Non-pigmented ciliary epithelial cell (primary cell): Measurements from ENCODE around the gene FTCDNL1.

Source experiments
- DNase-seq: peaks from one replicate; pipeline ENCODE4 v3.0.0-alpha.2; 2010; ENCODE audit warnings: low read depth

The FTCDNL1 gene

GRCh38 chr2:199842631-199843395, 8.2 kb downstream of the FTCDNL1 start:
- DNase-seq, result no peak

GRCh38 chr2:199841409-199841808, 9.6 kb downstream of the FTCDNL1 start:
- no peak for DNase-seq

- no peak for DNase-seq
These were observed 12.6 kb downstream of the FTCDNL1 start for GRCh38 chr2:199838399-199838798.

- no peak for DNase-seq
These were observed 14.0 kb downstream of the FTCDNL1 start for GRCh38 chr2:199836943-199837342.

- DNase-seq, result no peak
These were observed 17.5 kb downstream of the FTCDNL1 start for GRCh38 chr2:199833525-199833924.

- no peak for DNase-seq
These were observed 20.5 kb downstream of the FTCDNL1 start for GRCh38 chr2:199830531-199830930.

GRCh38 chr2:199829628-199830027, 21.4 kb downstream of the FTCDNL1 start:
- DNase-seq, result no peak

- no peak for DNase-seq
These were observed 31.2 kb downstream of the FTCDNL1 start for GRCh38 chr2:199819746-199820145.

GRCh38 chr2:199818754-199819153, 32.2 kb downstream of the FTCDNL1 start:
- no peak for DNase-seq

GRCh38 chr2:199818026-199818425, 33.0 kb downstream of the FTCDNL1 start:
- no peak for DNase-seq

GRCh38 chr2:199814817-199815211, 36.2 kb downstream of the FTCDNL1 start:
- DNase-seq, result no peak

- no peak for DNase-seq
These were observed 36.7 kb downstream of the FTCDNL1 start for GRCh38 chr2:199814101-199814816.

GRCh38 chr2:199812493-199812892, 38.5 kb downstream of the FTCDNL1 start:
- no peak for DNase-seq

GRCh38 chr2:199811346-199811745, 39.6 kb downstream of the FTCDNL1 start:
- DNase-seq, result no peak

GRCh38 chr2:199810422-199811171, 40.4 kb downstream of the FTCDNL1 start:
- no peak for DNase-seq

- DNase-seq, result no peak
These were observed 43.0 kb downstream of the FTCDNL1 start for GRCh38 chr2:199807966-199808365.

GRCh38 chr2:199806179-199806578, 44.8 kb downstream of the FTCDNL1 start:
- DNase-seq, result peak; percentile 4

- no peak for DNase-seq
These were observed 46.2 kb downstream of the FTCDNL1 start for GRCh38 chr2:199804831-199805230.

GRCh38 chr2:199798831-199799580, 52.0 kb downstream of the FTCDNL1 start:
- no peak for DNase-seq

GRCh38 chr2:199797431-199798403, 53.3 kb downstream of the FTCDNL1 start:
- no peak for DNase-seq

GRCh38 chr2:199792381-199792780, 58.6 kb downstream of the FTCDNL1 start:
- no peak for DNase-seq
